K562 (cell line): Measurements from ENCODE around the gene TJP2. TPM values are rescaled to one million over a fixed set of nuclear protein-coding genes. Genes with fewer than 3 reads are reported as not detected.

Experiments used
- ATAC-seq: fragments of 200-7000 bp; cut with Tn5 transposase; 3 replicates; pipeline ENCODE4 v1.9.1; 2020; ENCODE audit warnings: moderate library complexity
- BruUV-seq: library from RNA; stranded (reverse); fragments of 400-500 nt; replicated peaks from 2 replicates; lab custom pipeline; 2021; lab: Mats Ljungman, UMichigan
- CTCF ChIA-PET: fragments of 300-600 bp; formaldehyde crosslinking; extraction: SDS; loops from one replicate; lab custom pipeline; 2021; ENCODE audit warnings: low intra/inter-chr PET ratio; lab: Yijun Ruan, JAX
- POLR2A ChIA-PET: fragments of 300-600, 350-650 bp; sonication (Branson Sonifier 250); formaldehyde crosslinking; extraction: SDS; loops from one replicate; lab custom pipeline; 2021; ENCODE audit warnings: antibody characterized with exemption, inconsistent platforms; lab: Yijun Ruan, JAX
- DNase-seq, 4 experiments: peaks; one replicate each; pipeline versions ENCODE4 v3.0.0 to v3.0.0-alpha.2; 2011 to 2018; ENCODE audit warnings: low spot score in 3 of 4, mixed read lengths in 3 of 4; ENCODE audit errors: extremely low read depth in 1 of 4
- FAIRE-seq: peaks from 2 replicates; lab custom pipeline; 2011; peaks lifted over from hg19 to GRCh38; lab: Jason Lieb, UNC
- H2AFZ ChIP-seq: 2 replicates; pipeline ENCODE4 v1.6.0; 2011; ENCODE audit warnings: low read depth, low read length, control low read depth, inconsistent platforms
- H3K27ac ChIP-seq: fragments of 200-600 bp; 3 replicates; pipeline ENCODE4 v1.8.0; 2011; ENCODE audit warnings: low read depth, mild to moderate bottlenecking, control low read depth, inconsistent platforms, low read length, moderate library complexity, mixed read lengths; ENCODE audit errors: extremely low read depth
- H3K27me3 ChIP-seq, 2 experiments: fragments of 300-600 bp in 1 of 2; 2 replicates in 1 of 2; 3 replicates in 1 of 2; pipeline versions ENCODE4 v1.6.0 to v1.8.0; 2011; ENCODE audit warnings: inconsistent platforms in 2 of 2, low read length in 2 of 2, mild to moderate bottlenecking in 1 of 2, mixed read lengths in 1 of 2, moderate library complexity in 1 of 2; ENCODE audit not compliant: control insufficient read depth in 2 of 2, insufficient read depth in 2 of 2
- H3K36me3 ChIP-seq: fragments of 300-600 bp; 3 replicates; pipeline ENCODE4 v1.8.0; 2011; ENCODE audit warnings: mild to moderate bottlenecking, low read length, inconsistent platforms; ENCODE audit not compliant: control insufficient read depth, insufficient read depth
- H3K4me1 ChIP-seq, 2 experiments: fragments of 200-600 bp in 1 of 2; replicated peaks in 1 of 2; 2 replicates in 1 of 2; 3 replicates in 1 of 2; pipeline versions ENCODE4 v1.5.1 to v1.8.0; 2011; ENCODE audit warnings: inconsistent platforms in 2 of 2, low read length in 2 of 2, mild to moderate bottlenecking in 1 of 2, mixed read lengths in 1 of 2, moderate library complexity in 1 of 2; ENCODE audit not compliant: control insufficient read depth in 2 of 2, insufficient read depth in 2 of 2
- H3K4me2 ChIP-seq: 2 replicates; pipeline ENCODE4 v1.6.1; 2011; ENCODE audit warnings: low read length, control low read depth, inconsistent platforms, mixed read lengths; ENCODE audit not compliant: insufficient read depth
- H3K4me3 ChIP-seq: fragments of 200-600 bp; sonication (generic), shearing (Covaris generic); 2 replicates; pipeline ENCODE4 v1.5.1; 2016; ENCODE audit warnings: control low read depth, inconsistent platforms
- H3K79me2 ChIP-seq: fragments of 200-600 bp; 3 replicates; pipeline ENCODE4 v1.8.0; 2011; ENCODE audit warnings: low read length, inconsistent platforms; ENCODE audit not compliant: control insufficient read depth, insufficient read depth
- H3K9ac ChIP-seq, 2 experiments: 2 replicates each; pipeline versions ENCODE4 v1.6.0 to v1.6.1; 2011; ENCODE audit warnings: low read depth in 2 of 2, low read length in 2 of 2, control low read depth in 1 of 2, inconsistent platforms in 1 of 2, mild to moderate bottlenecking in 1 of 2, mixed read lengths in 1 of 2; ENCODE audit not compliant: insufficient read depth in 1 of 2
- H3K9me1 ChIP-seq: one replicate; pipeline ENCODE4 v1.6.0; 2011; ENCODE audit warnings: inconsistent platforms, mild to moderate bottlenecking, low read length, moderate library complexity; ENCODE audit not compliant: control insufficient read depth, insufficient read depth
- H3K9me3 ChIP-seq: replicated peaks from 2 replicates; pipeline ENCODE4 v1.5.1; 2011; ENCODE audit warnings: low read depth, low read length, inconsistent platforms; ENCODE audit not compliant: control insufficient read depth, insufficient read depth
- H4K20me1 ChIP-seq: replicated peaks from 2 replicates; pipeline ENCODE4 v1.6.1; 2011; ENCODE audit warnings: low read length, inconsistent platforms, mixed read lengths; ENCODE audit not compliant: control insufficient read depth, insufficient read depth
- FOSL1 ChIP-seq: fragments of 200-800 bp; sonication (Bioruptor generic); conservative IDR thresholded peaks from 2 replicates; pipeline ENCODE4 v1.6.1; 2016; ENCODE audit warnings: missing genetic modification characterization, missing compliant biosample characterization
- MYNN ChIP-seq, 2 experiments: sonication (generic); formaldehyde crosslinking in 1 of 2; IDR thresholded peaks; 2 replicates each; pipeline versions ENCODE4 v1.5.0 to v1.6.1; 2016 to 2020; ENCODE audit warnings: antibody characterized with exemption in 1 of 2, missing genetic modification reagents in 1 of 2
- NCOA2 ChIP-seq, 2 experiments: fragments of 450-650 bp; IDR thresholded peaks; 2 replicates each; pipeline ENCODE4 v1.6.1; 2018; ENCODE audit warnings: mild to moderate bottlenecking in 2 of 2, moderate library complexity in 1 of 2; ENCODE audit not compliant: partially characterized antibody in 2 of 2
- RBM25 ChIP-seq: fragments of 200-400 bp; formaldehyde crosslinking; IDR thresholded peaks from 2 replicates; pipeline ENCODE4 v1.6.1; 2018; ENCODE audit warnings: low read length, low read depth, moderate library complexity; ENCODE audit not compliant: severe bottlenecking
- ZNF766 ChIP-seq: fragments of 200-800 bp; sonication (Bioruptor generic); conservative IDR thresholded peaks from 2 replicates; pipeline ENCODE4 v1.6.1; 2016; ENCODE audit warnings: missing genetic modification characterization, missing compliant biosample characterization
- WGBS: fragments of 100-300 bp; shearing (Covaris generic); methylation state at CpG from one replicate; pipeline ENCODE4 v1.1.6; 2016; ENCODE audit warnings: low coverage, mixed read lengths; ENCODE audit not compliant: insufficient coverage; ENCODE audit errors: missing lambda C conversion rate; 5-methylcytosine and 5-hydroxymethylcytosine counted together
- in situ Hi-C: fragments of 300-500 bp; cut with MboI; formaldehyde crosslinking; loops from 4 replicates; pipeline ENCODE4 v1.15.0; 2018; ENCODE audit warnings: inconsistent platforms, mixed read lengths
- intact Hi-C: fragments of 100-400 bp; cut with micrococcal nuclease; formaldehyde crosslinking; loops from 2 replicates; pipeline ENCODE4 v1.14.2; 2022
- polyA plus RNA-seq, 8 experiments: library from polyadenylated mRNA; depleted of rRNA in 4 of 8; stranded (reverse) in 5 of 8; unstranded in 3 of 8; fragments of >200 nt; fragmentation: Nextera tagmentation in 2 of 8; fragmentation: Illumina TruSeq in 1 of 8; extraction: Ambion mirVana in 2 of 8; extraction: Trizol in 1 of 8; gene quantifications; 2 replicates each; pipeline versions ENCODE4 v1.2.1 to v1.2.3, GENCODE V29; 2011 to 2014; ENCODE audit warnings: inconsistent platforms in 1 of 8, missing spikeins in 1 of 8
- total RNA-seq, 7 experiments: library from RNA; depleted of rRNA in 6 of 7; stranded (reverse); fragments of >200 nt in 6 of 7; fragmentation: Illumina TruSeq in 2 of 7; extraction: Trizol in 2 of 7; gene quantifications; 2 replicates each; pipeline versions ENCODE4 v1.2.1 to v1.2.3, GENCODE V29; 2011 to 2021; ENCODE audit warnings: low replicate concordance in 1 of 7
- TF ChIP-seq, protein P1 (sequence below), 2 experiments: IDR thresholded peaks in 1 of 2; conservative IDR thresholded peaks in 1 of 2; 2 replicates each; pipeline ENCODE4 v1.6.1; 2016; ENCODE audit warnings: low read depth in 2 of 2, mild to moderate bottlenecking in 1 of 2, missing compliant biosample characterization in 1 of 2, missing genetic modification characterization in 1 of 2, moderate library complexity in 1 of 2
- TF ChIP-seq, protein P2 (sequence below): fragments of 450-650 bp; formaldehyde crosslinking; IDR thresholded peaks from 2 replicates; pipeline ENCODE4 v1.4.0; 2022; ENCODE audit warnings: missing genetic modification characterization

TJP2 gene
- total and polyA plus RNA-seq, 9 of the 15 experiments (the other 6 are each of a cell fraction or from before 2014, with no cell fraction given) = 4.0 to 24.1 (median 16.8) TPM

DNA sequence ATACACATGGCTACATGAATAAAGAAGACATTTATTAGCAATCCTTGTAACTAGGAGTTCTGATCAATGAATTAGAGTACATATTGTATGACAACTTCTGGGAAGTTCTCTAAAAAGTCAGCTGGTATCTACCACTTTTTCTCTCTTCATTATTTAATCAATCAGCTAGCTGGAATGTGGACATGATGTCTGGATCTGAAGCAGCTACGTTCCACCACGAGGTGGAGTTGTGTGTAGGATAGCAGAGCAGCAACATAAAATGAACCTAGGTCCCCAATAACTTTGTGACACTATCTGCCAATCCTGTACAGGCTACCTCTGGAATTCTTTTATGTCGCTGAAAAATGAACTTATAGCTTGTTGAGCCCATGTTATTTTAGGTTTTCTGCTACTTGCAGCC lies 118.0 kb downstream of the TJP2 start (continued):
- TF ChIP-seq, protein P1, sequence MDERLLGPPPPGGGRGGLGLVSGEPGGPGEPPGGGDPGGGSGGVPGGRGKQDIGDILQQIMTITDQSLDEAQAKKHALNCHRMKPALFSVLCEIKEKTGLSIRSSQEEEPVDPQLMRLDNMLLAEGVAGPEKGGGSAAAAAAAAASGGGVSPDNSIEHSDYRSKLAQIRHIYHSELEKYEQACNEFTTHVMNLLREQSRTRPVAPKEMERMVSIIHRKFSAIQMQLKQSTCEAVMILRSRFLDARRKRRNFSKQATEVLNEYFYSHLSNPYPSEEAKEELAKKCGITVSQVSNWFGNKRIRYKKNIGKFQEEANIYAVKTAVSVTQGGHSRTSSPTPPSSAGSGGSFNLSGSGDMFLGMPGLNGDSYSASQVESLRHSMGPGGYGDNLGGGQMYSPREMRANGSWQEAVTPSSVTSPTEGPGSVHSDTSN (CRISPR knock-in tag; IDR thresholded peaks at IDR 0.05; ENCODE audit: low read depth) = no peak
- TF ChIP-seq, protein P1 (tag; conservative IDR thresholded peaks at IDR 0.05; ENCODE audit: low read depth) = no peak
- TF ChIP-seq MYNN (IDR thresholded peaks at IDR 0.05) (no peak), MYNN (CRISPR knock-in tag; IDR thresholded peaks at IDR 0.05) (no peak), RBM25 (peak; percentile 54), NCOA2 (IDR thresholded peaks at IDR 0.05; ENCODE audit: partially characterized antibody in 2 of 2) (no peak)
- TF ChIP-seq, protein P2, sequence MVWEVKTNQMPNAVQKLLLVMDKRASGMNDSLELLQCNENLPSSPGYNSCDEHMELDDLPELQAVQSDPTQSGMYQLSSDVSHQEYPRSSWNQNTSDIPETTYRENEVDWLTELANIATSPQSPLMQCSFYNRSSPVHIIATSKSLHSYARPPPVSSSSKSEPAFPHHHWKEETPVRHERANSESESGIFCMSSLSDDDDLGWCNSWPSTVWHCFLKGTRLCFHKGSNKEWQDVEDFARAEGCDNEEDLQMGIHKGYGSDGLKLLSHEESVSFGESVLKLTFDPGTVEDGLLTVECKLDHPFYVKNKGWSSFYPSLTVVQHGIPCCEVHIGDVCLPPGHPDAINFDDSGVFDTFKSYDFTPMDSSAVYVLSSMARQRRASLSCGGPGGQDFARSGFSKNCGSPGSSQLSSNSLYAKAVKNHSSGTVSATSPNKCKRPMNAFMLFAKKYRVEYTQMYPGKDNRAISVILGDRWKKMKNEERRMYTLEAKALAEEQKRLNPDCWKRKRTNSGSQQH (CRISPR knock-in tag) = no peak

DNA sequence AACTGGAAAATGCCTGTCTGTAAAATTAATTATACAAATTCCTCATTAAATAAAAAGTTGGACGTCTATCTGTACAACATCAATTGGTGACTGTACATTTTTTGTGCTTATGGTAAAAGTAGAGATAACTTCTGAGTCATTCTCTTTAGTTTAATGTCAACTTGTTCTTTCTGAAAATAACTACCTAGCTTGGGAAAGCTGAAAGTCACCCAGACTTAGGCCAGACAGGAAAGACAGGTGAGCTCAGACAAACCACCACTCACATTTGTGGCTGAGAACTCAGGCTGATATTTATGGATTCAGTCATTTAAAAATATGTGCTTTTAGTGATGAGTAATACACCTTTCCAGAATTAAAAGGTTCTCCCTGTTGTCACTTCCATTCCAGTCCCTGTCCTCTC lies 119.1 kb downstream of the TJP2 start:
- in situ Hi-C loops = no loop called here

More for the DNA sequence above, 119.1 kb downstream of the TJP2 start:
- POLR2A ChIA-PET = no interaction called here
- Histone ChIP-seq H3K4me1 (no peaks in the 10 kb centered on the region), H3K27me3 (peaks cover 4 to 5% of the 10 kb centered on the region in 2 experiments; a peak in 1 of 5 replicates), H3K27ac (no peak overlapping the region)
- 0% methylated on average over 1 of the region's 1 CpG for WGBS
- no TSS peak for BruUV-seq
- no peak for ATAC-seq
- TF ChIP-seq FOSL1 (0 out of 2 replicates have a peak, but pooled peaks have one; percentile 40), ZNF766 (CRISPR knock-in tag) (no peak)
- TF ChIP-seq, all 486 proteins: peak for 1
- no peak for DNase-seq
- no peak overlapping the region for H2AFZ ChIP-seq
- H3K4me3 ChIP-seq = no peak overlapping the region
- intact Hi-C loops = no loop called here
- no peak overlapping the region for H3K9ac ChIP-seq
- H3K9me3 ChIP-seq = no peaks in the 10 kb centered on the region
- CTCF ChIA-PET = no interaction called here
- no peaks in the 10 kb centered on the region for H3K36me3 ChIP-seq
- H3K79me2 ChIP-seq = no peaks in the 10 kb centered on the region
- no peaks in the 10 kb centered on the region for H4K20me1 ChIP-seq
- H3K4me2 ChIP-seq = no peak overlapping the region
- H3K9me1 ChIP-seq = no peaks in the 10 kb centered on the region
- no peak for FAIRE-seq
